ENCODE measurements around the gene ASPSCR1. TPM values are rescaled to one million over a fixed set of nuclear protein-coding genes. Genes with fewer than 3 reads are reported as not detected.

ASPSCR1 gene
- total and polyA plus RNA-seq, 2 of the 13 experiments (the other 11 are each of a cell fraction or from before 2014, with no cell fraction given) = 274 to 314 TPM

GRCh38 chr17:82023447-82024241 lies 46.2 kb downstream of the ASPSCR1 start (continued):
- TF ChIP-seq ZNF563 (CRISPR knock-in tag; IDR thresholded peaks at IDR 0.05) = peak; percentile 87; the same call in 1 of the 2 replicates
- no peak for TF ChIP-seq MBNL3 (CRISPR knock-in tag; conservative IDR thresholded peaks at IDR 0.05)
- no peak for TF ChIP-seq ATF3 (CRISPR knock-in tag; IDR thresholded peaks at IDR 0.05)
- TF ChIP-seq ZNF24 (IDR thresholded peaks at IDR 0.05) = no peak
- peak; percentile 22; the same call in 1 of the 2 replicates for TF ChIP-seq RXRA (CRISPR knock-in tag; IDR thresholded peaks at IDR 0.05)
- TF ChIP-seq HDAC1 (CRISPR knock-in tag; IDR thresholded peaks at IDR 0.05) = peak; percentile 25; the same call in 1 of the 2 replicates
- TF ChIP-seq, protein P1, sequence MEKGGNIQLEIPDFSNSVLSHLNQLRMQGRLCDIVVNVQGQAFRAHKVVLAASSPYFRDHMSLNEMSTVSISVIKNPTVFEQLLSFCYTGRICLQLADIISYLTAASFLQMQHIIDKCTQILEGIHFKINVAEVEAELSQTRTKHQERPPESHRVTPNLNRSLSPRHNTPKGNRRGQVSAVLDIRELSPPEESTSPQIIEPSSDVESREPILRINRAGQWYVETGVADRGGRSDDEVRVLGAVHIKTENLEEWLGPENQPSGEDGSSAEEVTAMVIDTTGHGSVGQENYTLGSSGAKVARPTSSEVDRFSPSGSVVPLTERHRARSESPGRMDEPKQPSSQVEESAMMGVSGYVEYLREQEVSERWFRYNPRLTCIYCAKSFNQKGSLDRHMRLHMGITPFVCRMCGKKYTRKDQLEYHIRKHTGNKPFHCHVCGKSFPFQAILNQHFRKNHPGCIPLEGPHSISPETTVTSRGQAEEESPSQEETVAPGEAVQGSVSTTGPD (CRISPR knock-in tag; IDR thresholded peaks at IDR 0.05) = no peak
- 0 out of 2 replicates have a peak, but pooled peaks have one; percentile 35 for TF ChIP-seq ZHX1 (CRISPR knock-in tag; IDR thresholded peaks at IDR 0.05; ENCODE audit: low read depth)
- TF ChIP-seq ZNF83 (CRISPR knock-in tag; IDR thresholded peaks at IDR 0.05; ENCODE audit: borderline replicate concordance) = peak; percentile 15; the same call in 1 of the 2 replicates
- TF ChIP-seq ZUFSP (CRISPR knock-in tag; IDR thresholded peaks at IDR 0.05; ENCODE audit: borderline replicate concordance) = no peak
- TF ChIP-seq, protein P2, sequence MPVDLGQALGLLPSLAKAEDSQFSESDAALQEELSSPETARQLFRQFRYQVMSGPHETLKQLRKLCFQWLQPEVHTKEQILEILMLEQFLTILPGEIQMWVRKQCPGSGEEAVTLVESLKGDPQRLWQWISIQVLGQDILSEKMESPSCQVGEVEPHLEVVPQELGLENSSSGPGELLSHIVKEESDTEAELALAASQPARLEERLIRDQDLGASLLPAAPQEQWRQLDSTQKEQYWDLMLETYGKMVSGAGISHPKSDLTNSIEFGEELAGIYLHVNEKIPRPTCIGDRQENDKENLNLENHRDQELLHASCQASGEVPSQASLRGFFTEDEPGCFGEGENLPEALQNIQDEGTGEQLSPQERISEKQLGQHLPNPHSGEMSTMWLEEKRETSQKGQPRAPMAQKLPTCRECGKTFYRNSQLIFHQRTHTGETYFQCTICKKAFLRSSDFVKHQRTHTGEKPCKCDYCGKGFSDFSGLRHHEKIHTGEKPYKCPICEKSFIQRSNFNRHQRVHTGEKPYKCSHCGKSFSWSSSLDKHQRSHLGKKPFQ (CRISPR knock-in tag; IDR thresholded peaks at IDR 0.05; ENCODE audit: insufficient replicate concordance) = no peak
- TF ChIP-seq, protein P3, sequence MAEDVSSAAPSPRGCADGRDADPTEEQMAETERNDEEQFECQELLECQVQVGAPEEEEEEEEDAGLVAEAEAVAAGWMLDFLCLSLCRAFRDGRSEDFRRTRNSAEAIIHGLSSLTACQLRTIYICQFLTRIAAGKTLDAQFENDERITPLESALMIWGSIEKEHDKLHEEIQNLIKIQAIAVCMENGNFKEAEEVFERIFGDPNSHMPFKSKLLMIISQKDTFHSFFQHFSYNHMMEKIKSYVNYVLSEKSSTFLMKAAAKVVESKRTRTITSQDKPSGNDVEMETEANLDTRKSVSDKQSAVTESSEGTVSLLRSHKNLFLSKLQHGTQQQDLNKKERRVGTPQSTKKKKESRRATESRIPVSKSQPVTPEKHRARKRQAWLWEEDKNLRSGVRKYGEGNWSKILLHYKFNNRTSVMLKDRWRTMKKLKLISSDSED (CRISPR knock-in tag; IDR thresholded peaks at IDR 0.05) = no peak
- TF ChIP-seq, protein P4, sequence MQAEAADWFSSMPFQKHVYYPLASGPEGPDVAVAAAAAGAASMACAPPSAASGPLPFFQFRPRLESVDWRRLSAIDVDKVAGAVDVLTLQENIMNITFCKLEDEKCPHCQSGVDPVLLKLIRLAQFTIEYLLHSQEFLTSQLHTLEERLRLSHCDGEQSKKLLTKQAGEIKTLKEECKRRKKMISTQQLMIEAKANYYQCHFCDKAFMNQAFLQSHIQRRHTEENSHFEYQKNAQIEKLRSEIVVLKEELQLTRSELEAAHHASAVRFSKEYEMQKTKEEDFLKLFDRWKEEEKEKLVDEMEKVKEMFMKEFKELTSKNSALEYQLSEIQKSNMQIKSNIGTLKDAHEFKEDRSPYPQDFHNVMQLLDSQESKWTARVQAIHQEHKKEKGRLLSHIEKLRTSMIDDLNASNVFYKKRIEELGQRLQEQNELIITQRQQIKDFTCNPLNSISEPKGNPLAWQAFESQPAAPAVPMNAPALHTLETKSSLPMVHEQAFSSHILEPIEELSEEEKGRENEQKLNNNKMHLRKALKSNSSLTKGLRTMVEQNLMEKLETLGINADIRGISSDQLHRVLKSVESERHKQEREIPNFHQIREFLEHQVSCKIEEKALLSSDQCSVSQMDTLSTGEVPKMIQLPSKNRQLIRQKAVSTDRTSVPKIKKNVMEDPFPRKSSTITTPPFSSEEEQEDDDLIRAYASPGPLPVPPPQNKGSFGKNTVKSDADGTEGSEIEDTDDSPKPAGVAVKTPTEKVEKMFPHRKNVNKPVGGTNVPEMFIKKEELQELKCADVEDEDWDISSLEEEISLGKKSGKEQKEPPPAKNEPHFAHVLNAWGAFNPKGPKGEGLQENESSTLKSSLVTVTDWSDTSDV (CRISPR knock-in tag; IDR thresholded peaks at IDR 0.05) = peak; percentile 78; the same call in 1 of the 2 replicates
- TF ChIP-seq NBN (conservative IDR thresholded peaks at IDR 0.05) = no peak
